DOHH2 (cell line): ENCODE data around the gene SELENOH.

ENCODE experiments used
- H3F3A ChIP-seq: fragments of 200-600 bp; sonication (generic), shearing (Covaris generic); 2 replicates; pipeline ENCODE4 v1.6.0; 2016; ENCODE audit warnings: antibody characterized with exemption, mild to moderate bottlenecking; ENCODE audit not compliant: control insufficient read depth, insufficient read depth
- H3K27ac ChIP-seq: fragments of 200-600 bp; sonication (generic); 2 replicates; pipeline ENCODE4 v1.5.1; 2014; ENCODE audit warnings: low read depth, mild to moderate bottlenecking, low read length, moderate library complexity
- H3K27me3 ChIP-seq: fragments of 200-600 bp; sonication (generic); 2 replicates; pipeline ENCODE4 v1.6.1; 2014; ENCODE audit warnings: mild to moderate bottlenecking, low read length, mixed read lengths; ENCODE audit not compliant: control insufficient read depth
- H3K36me3 ChIP-seq: fragments of 200-600 bp; sonication (generic); 2 replicates; pipeline ENCODE4 v1.6.1; 2014; ENCODE audit warnings: mild to moderate bottlenecking, low read length, moderate library complexity, mixed read lengths; ENCODE audit not compliant: control insufficient read depth
- H3K4me1 ChIP-seq: fragments of 200-600 bp; sonication (generic); 2 replicates; pipeline ENCODE4 v1.6.1; 2014; ENCODE audit warnings: mild to moderate bottlenecking, low read length, mixed read lengths; ENCODE audit not compliant: control insufficient read depth
- H3K4me2 ChIP-seq: fragments of 200-600 bp; sonication (generic); 2 replicates; pipeline ENCODE4 v1.6.0; 2014; ENCODE audit warnings: mild to moderate bottlenecking, low read length, moderate library complexity
- H3K4me3 ChIP-seq: fragments of 200-600 bp; sonication (generic); 2 replicates; pipeline ENCODE4 v1.5.1; 2014; ENCODE audit warnings: mild to moderate bottlenecking, low read length, mixed read lengths
- H3K79me2 ChIP-seq: fragments of 200-600 bp; sonication (generic); 2 replicates; pipeline ENCODE4 v1.6.1; 2014; ENCODE audit warnings: mild to moderate bottlenecking, low read length, mixed read lengths; ENCODE audit not compliant: control insufficient read depth
- H3K9me2 ChIP-seq: fragments of 200-600 bp; sonication (generic); replicated peaks from 2 replicates; pipeline ENCODE4 v1.6.1; 2014; ENCODE audit warnings: mild to moderate bottlenecking, low read length, mixed read lengths; ENCODE audit not compliant: control insufficient read depth
- H3K9me3 ChIP-seq: fragments of 200-600 bp; sonication (generic); 2 replicates; pipeline ENCODE4 v1.6.1; 2014; ENCODE audit warnings: antibody characterized with exemption, low read length, mixed read lengths; ENCODE audit not compliant: control insufficient read depth, insufficient read depth
- H4K20me1 ChIP-seq: fragments of 200-600 bp; sonication (generic); 2 replicates; pipeline ENCODE4 v1.6.0; 2014; ENCODE audit warnings: low read depth, mild to moderate bottlenecking, antibody characterized with exemption, low read length, moderate library complexity; ENCODE audit not compliant: control insufficient read depth, insufficient read depth
- EZH2phosphoT487 ChIP-seq: fragments of 200-600 bp; sonication (generic); IDR thresholded peaks from 2 replicates; pipeline ENCODE4 v1.6.1; 2017; ENCODE audit warnings: borderline replicate concordance, mild to moderate bottlenecking, antibody characterized with exemption, low read length, moderate library complexity, mixed read lengths
- TF ChIP-seq, protein P1 (sequence below): fragments of 200-600 bp; sonication (generic); IDR thresholded peaks from one replicate; pipeline ENCODE4 v1.5.1; 2014; ENCODE audit warnings: antibody characterized with exemption, mild to moderate bottlenecking, low read depth, low read length; ENCODE audit not compliant: poor library complexity, severe bottlenecking

Gene SELENOH

DNA sequence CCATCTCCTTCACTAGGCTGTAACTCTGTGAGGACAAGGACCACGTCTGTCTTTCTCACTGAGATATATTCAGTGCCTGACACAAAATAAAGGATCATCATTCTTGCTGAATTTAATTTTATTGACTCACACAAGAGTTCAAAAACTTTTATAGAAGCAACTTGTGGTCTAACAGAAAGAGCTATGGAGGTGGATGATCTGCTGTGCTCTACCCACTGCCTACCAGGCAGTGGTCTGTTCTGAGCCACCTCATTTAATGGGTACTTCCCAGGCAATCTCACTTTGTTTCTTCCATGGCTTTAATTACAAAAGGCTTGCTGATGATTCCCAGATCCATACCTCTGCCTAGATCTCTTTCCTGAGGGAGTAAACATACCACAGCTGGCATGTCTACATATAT lies 5.6 kb downstream of the SELENOH start:
- TF ChIP-seq, protein P1, sequence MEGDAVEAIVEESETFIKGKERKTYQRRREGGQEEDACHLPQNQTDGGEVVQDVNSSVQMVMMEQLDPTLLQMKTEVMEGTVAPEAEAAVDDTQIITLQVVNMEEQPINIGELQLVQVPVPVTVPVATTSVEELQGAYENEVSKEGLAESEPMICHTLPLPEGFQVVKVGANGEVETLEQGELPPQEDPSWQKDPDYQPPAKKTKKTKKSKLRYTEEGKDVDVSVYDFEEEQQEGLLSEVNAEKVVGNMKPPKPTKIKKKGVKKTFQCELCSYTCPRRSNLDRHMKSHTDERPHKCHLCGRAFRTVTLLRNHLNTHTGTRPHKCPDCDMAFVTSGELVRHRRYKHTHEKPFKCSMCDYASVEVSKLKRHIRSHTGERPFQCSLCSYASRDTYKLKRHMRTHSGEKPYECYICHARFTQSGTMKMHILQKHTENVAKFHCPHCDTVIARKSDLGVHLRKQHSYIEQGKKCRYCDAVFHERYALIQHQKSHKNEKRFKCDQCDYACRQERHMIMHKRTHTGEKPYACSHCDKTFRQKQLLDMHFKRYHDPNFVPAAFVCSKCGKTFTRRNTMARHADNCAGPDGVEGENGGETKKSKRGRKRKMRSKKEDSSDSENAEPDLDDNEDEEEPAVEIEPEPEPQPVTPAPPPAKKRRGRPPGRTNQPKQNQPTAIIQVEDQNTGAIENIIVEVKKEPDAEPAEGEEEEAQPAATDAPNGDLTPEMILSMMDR: no peak
- no peak for TF ChIP-seq EZH2phosphoT487

DNA sequence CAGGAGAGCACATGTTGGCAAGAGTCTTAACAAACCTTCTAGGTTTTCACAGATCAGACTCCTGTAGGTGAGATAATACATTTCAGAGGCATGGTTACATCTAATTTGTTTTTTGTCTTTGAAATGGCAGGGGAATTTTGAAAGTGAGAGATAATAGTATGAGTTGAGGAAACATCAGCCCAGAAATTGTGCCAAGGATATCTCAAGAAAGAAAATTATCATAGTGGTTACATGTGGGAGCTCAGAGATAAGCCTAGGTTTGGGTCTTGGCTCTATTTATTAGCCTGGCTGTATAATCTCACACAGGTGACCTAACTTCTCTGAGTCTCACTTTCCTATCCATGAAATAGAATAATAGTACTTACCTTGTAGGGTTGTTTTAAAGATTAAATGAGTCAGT lies 9.9 kb downstream of the SELENOH start:
- no peaks in the 10 kb centered on the region for H3K9me2 ChIP-seq
- H3K79me2 ChIP-seq: no peaks in the 10 kb centered on the region
- 0 out of 2 replicates have a peak, but pooled peaks cover 4% of the 10 kb centered on the region for H3K36me3 ChIP-seq
- H3K4me3 ChIP-seq: no peak overlapping the region
- no peaks in the 10 kb centered on the region for H3K4me1 ChIP-seq
- no peaks in the 10 kb centered on the region for H4K20me1 ChIP-seq
- H3K27me3 ChIP-seq: no peaks in the 10 kb centered on the region
- peaks cover 14% of the 10 kb centered on the region for H3F3A ChIP-seq
- TF ChIP-seq, protein P1: no peak
- no peak for TF ChIP-seq EZH2phosphoT487
- no peaks in the 10 kb centered on the region for H3K9me3 ChIP-seq
- no peak overlapping the region for H3K4me2 ChIP-seq
- H3K27ac ChIP-seq: no peak overlapping the region

More for the DNA sequence above, 5.6 kb downstream of the SELENOH start:
- Histone ChIP-seq H3K36me3 (peaks cover 46% of the 10 kb centered on the region), H4K20me1 (no peaks in the 10 kb centered on the region), H3K9me2 (no peaks in the 10 kb centered on the region), H3K4me3 (no peak overlapping the region), H3K27me3 (no peaks in the 10 kb centered on the region), H3K27ac (no peak overlapping the region), H3K79me2 (peaks cover 20% of the 10 kb centered on the region), H3K9me3 (no peaks in the 10 kb centered on the region), H3F3A (peaks cover 17% of the 10 kb centered on the region), H3K4me2 (no peak overlapping the region), H3K4me1 (peaks cover 6% of the 10 kb centered on the region)

DNA sequence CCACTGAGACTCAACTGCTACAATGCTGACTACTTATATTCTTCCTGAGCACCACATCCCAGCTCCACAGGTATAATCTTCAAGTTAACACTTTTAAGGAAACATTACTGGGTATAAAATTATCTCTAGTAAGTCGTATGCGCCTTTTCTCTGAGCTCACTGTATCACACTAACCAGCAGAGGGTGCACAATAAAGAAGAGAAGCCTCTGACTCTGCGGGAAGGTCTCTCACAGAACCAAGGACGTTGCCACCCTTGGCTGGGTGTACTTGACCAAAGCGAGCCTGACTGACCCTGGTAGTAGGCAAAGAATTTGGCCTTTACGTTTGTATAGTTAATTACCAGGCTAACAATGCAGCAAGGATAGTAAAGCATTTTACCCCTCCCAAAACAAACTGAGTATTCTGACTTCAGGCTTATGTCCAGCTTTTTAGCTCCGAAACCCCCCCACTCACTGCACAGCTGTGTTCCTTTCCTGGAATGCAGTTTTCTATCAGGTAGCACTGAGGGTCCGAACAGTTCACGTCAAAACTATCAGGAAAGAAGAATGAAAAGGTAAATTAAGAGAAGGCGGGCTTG lies 10.5 kb downstream of the SELENOH start, which contains the start of gene BTBD18:
TSS of gene BTBD18 (minus strand) at position 144 of the 578 bp plus-strand sequence. CDS start 631 bp downstream, outside the sequence.
- Histone ChIP-seq H4K20me1 (no peaks in the 10 kb centered on the region), H3K36me3 (0 out of 2 replicates have a peak, but pooled peaks cover 4% of the 10 kb centered on the region), H3K4me1 (no peaks in the 10 kb centered on the region), H3K27ac (no peak within 1 kb of the TSS), H3K4me3 (no peak within 1 kb of the TSS), H3F3A (peaks cover 14% of the 10 kb centered on the region), H3K27me3 (no peaks in the 10 kb centered on the region), H3K9me3 (no peaks in the 10 kb centered on the region), H3K79me2 (no peaks in the 10 kb centered on the region), H3K4me2 (no peak within 1 kb of the TSS), H3K9me2 (no peaks in the 10 kb centered on the region)
- TF ChIP-seq EZH2phosphoT487: no peak
- TF ChIP-seq, protein P1: peak; percentile 55
